ENCODE data around the gene TRPV5. TPM values are rescaled to one million over a fixed set of nuclear protein-coding genes. Genes with fewer than 3 reads are reported as not detected.

Gene TRPV5
- total and polyA plus RNA-seq, 2 donors (not counting 3 experiments of a cell fraction or from before 2014, with no cell fraction given) = not detected

DNA sequence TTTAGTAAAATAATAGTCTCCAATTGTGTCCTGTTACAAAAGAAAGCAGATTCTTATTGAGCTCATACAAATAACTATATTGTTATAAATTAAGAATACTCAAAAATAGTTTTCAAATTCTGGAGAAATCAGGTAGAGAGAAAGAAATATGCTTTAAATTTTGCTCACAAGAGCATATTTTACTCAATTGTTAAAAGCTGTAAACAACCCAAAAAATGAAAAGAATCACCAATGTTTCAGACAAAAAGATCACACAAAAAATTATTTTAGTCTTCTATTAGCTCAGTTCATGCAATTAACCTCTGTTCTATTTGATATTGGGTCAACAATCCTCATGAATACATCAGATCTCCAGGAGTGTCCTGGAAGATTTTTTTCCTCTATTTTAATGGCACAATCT, 29.4 kb downstream of the TRPV5 start:
- no peak overlapping the region for H2AFZ ChIP-seq (ENCODE audit: low read depth, low read length)
- TF ChIP-seq EZH2 (IDR thresholded peaks at IDR 0.05; ENCODE audit: borderline replicate concordance, low read depth, low read length, severe bottlenecking) (no peak), GATA2 (IDR thresholded peaks at IDR 0.05; ENCODE audit: insufficient read depth, insufficient read length, low read depth, low read length) (no peak), FOS (IDR thresholded peaks at IDR 0.05; ENCODE audit: borderline replicate concordance, insufficient read depth, low read length) (no peak), POLR2A (IDR thresholded peaks at IDR 0.05; ENCODE audit: low read depth, low read length) (no peak), MYC (IDR thresholded peaks at IDR 0.05; ENCODE audit: low read depth, low read length) (no peak), POLR2AphosphoS5 (IDR thresholded peaks at IDR 0.05; ENCODE audit: insufficient read depth, low read depth, low read length) (no peak), JUN (IDR thresholded peaks at IDR 0.05; ENCODE audit: borderline replicate concordance, insufficient read depth, insufficient read length, low read depth) (no peak)
- TF ChIP-seq, protein P1, sequence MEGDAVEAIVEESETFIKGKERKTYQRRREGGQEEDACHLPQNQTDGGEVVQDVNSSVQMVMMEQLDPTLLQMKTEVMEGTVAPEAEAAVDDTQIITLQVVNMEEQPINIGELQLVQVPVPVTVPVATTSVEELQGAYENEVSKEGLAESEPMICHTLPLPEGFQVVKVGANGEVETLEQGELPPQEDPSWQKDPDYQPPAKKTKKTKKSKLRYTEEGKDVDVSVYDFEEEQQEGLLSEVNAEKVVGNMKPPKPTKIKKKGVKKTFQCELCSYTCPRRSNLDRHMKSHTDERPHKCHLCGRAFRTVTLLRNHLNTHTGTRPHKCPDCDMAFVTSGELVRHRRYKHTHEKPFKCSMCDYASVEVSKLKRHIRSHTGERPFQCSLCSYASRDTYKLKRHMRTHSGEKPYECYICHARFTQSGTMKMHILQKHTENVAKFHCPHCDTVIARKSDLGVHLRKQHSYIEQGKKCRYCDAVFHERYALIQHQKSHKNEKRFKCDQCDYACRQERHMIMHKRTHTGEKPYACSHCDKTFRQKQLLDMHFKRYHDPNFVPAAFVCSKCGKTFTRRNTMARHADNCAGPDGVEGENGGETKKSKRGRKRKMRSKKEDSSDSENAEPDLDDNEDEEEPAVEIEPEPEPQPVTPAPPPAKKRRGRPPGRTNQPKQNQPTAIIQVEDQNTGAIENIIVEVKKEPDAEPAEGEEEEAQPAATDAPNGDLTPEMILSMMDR (IDR thresholded peaks at IDR 0.05; ENCODE audit: extremely low read depth in 1 of 2, insufficient read depth in 1 of 2, low read depth in 1 of 2, low read length in 2 of 2) = no peak
- TF ChIP-seq, protein P2, sequence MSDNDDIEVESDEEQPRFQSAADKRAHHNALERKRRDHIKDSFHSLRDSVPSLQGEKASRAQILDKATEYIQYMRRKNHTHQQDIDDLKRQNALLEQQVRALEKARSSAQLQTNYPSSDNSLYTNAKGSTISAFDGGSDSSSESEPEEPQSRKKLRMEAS (IDR thresholded peaks at IDR 0.05; ENCODE audit: insufficient read depth, insufficient read length) = no peak
- no peaks in the 10 kb centered on the region for H3K9me3 ChIP-seq (replicated peaks; ENCODE audit: control insufficient read depth, insufficient read depth, low read length)
- ChIA-PET POLR2A (no interaction called here), CTCF (interaction anchor here (1.2 to 1.4 kb wide), 3 partner anchors 9 to 311 kb away, joined by 3 to 5 read pairs (median 4); no protein-coding TSS in a partner anchor)
- H3K9ac ChIP-seq (replicated peaks; ENCODE audit: extremely low read depth, insufficient read depth, low read length) = no peak overlapping the region
- H3K4me3 ChIP-seq (replicated peaks in 1 of 3; ENCODE audit: insufficient read depth in 1 of 3, low read depth in 1 of 3, low read length in 3 of 3) = no peak overlapping the region
- no peaks in the 10 kb centered on the region for H3K27me3 ChIP-seq (ENCODE audit: control insufficient read depth in 2 of 2, insufficient read depth in 2 of 2, low read length in 2 of 2)
- dilution Hi-C loops (cut with MboI; ENCODE audit: extremely low pct_ligation_motif_present, low sequenced_read_pairs) = no loop called here
- DNase-seq (ENCODE audit: low read depth, low spot score) (no peak), FAIRE-seq (no peak)
- H3K4me1 ChIP-seq (ENCODE audit: control insufficient read depth, extremely low read depth, insufficient read depth, low read length) = no peaks in the 10 kb centered on the region
- H3K79me2 ChIP-seq (ENCODE audit: control insufficient read depth, insufficient read depth, low read length) = no peaks in the 10 kb centered on the region
- BruUV-seq (replicated peaks) = no TSS peak
- H3K36me3 ChIP-seq (ENCODE audit: control insufficient read depth in 2 of 2, extremely low read depth in 1 of 2, insufficient read depth in 2 of 2, low read length in 2 of 2) = no peaks in the 10 kb centered on the region
- intact Hi-C loops (cut with micrococcal nuclease) = no loop called here
- H3K4me2 ChIP-seq (ENCODE audit: insufficient read depth, low read length) = no peak overlapping the region
- no peaks in the 10 kb centered on the region for H4K20me1 ChIP-seq (replicated peaks; ENCODE audit: control insufficient read depth, extremely low read depth, insufficient read depth, low read length)
- H3K27ac ChIP-seq (ENCODE audit: insufficient read depth, low read depth, low read length) = no peak overlapping the region
- H3K9me1 ChIP-seq (replicated peaks; ENCODE audit: control insufficient read depth, extremely low read depth, insufficient read depth, low read length) = no peaks in the 10 kb centered on the region
